ENCODE data around the gene ZBTB14.

ZBTB14 gene

DNA sequence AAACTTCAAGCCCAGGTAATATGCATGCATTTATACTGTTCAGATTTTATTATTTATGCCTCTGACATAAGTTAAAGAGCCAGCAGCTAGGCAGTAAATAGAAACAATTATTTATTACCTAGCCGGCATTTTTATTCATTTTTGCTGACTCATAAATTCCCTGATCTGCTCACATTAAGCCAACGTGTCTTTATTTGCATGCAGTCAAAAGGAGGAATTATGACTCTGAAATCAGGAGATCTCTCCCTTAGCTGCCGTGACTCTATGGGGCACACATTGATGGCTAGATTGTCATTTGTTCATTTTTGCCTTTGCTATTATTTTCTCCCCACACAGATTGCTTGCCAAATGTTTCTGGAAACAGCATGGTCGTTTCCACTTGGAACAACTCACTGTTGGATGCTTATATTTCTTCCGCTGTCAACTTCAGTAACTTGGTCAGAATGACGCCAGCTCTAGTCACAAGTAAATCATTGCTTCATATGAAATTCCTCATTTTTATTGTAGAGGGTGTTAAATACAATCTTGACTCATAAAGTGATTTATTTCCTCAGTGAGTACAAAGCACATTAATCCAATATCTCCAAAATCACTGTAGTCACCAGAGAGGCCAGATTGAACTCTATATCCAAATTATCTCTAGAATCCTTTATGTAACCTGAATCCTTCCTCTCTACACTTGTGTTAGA, 15.9 kb upstream of the ZBTB14 start:
- DNase-seq (ENCODE audit: low read depth), result no peak
- no peak overlapping the region for H3K4me3 ChIP-seq (ENCODE audit: low read depth, low read length)
- TF ChIP-seq CTCF (IDR thresholded peaks at IDR 0.05; ENCODE audit: low read depth, low read length, missing control alignments), result no peak
- in situ Hi-C loops (cut with HindIII; ENCODE audit: low sequenced_read_pairs), result no loop called here

- in situ Hi-C loops (cut with HindIII; ENCODE audit: low sequenced_read_pairs), result no loop called here
- no peak overlapping the region for H3K4me3 ChIP-seq (ENCODE audit: low read depth, low read length)
- DNase-seq (ENCODE audit: low read depth), result no peak
- TF ChIP-seq CTCF (IDR thresholded peaks at IDR 0.05; ENCODE audit: low read depth, low read length, missing control alignments), result no peak
These were observed 14.5 kb upstream of the ZBTB14 start for GRCh38 chr18:5309888-5310470.

GRCh38 chr18:5305835-5306234, 10.3 kb upstream of the ZBTB14 start:
- no peak overlapping the region for H3K4me3 ChIP-seq (ENCODE audit: low read depth, low read length)
- TF ChIP-seq CTCF (IDR thresholded peaks at IDR 0.05; ENCODE audit: low read depth, low read length, missing control alignments), result no peak
- no peak for DNase-seq (ENCODE audit: low read depth)
- in situ Hi-C loops (cut with HindIII; ENCODE audit: low sequenced_read_pairs), result no loop called here

DNA sequence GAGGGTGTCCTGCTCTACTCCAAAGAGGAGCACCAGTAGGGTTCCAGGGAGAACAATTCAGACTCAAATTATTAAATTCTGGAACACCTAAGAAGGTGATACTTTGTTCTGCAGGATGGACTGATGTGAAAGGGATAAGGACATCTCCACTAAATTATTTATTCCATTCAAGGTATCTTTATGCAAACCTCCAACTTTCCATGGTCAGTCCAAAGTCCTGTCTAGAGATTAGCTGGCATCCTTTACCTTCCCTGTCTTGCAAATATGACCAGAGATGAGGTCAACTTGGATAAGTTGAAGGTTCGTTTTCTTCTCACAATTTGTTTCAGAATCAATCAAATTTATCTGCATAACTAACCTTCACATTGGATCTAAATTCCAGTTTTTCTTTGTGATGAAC, 8.7 kb upstream of the ZBTB14 start:
- H3K4me3 ChIP-seq (ENCODE audit: low read depth, low read length), result no peak overlapping the region
- DNase-seq (ENCODE audit: low read depth), result no peak
- in situ Hi-C loops (cut with HindIII; ENCODE audit: low sequenced_read_pairs), result no loop called here
- no peak for TF ChIP-seq CTCF (IDR thresholded peaks at IDR 0.05; ENCODE audit: low read depth, low read length, missing control alignments)

GRCh38 chr18:5303636-5304035, 8.1 kb upstream of the ZBTB14 start:
- H3K4me3 ChIP-seq (ENCODE audit: low read depth, low read length), result no peak overlapping the region
- in situ Hi-C loops (cut with HindIII; ENCODE audit: low sequenced_read_pairs), result no loop called here
- no peak for TF ChIP-seq CTCF (IDR thresholded peaks at IDR 0.05; ENCODE audit: low read depth, low read length, missing control alignments)
- DNase-seq (ENCODE audit: low read depth), result no peak

- no peak overlapping the region for H3K4me3 ChIP-seq (ENCODE audit: low read depth, low read length)
- no peak for DNase-seq (ENCODE audit: low read depth)
- in situ Hi-C loops (cut with HindIII; ENCODE audit: low sequenced_read_pairs), result no loop called here
- no peak for TF ChIP-seq CTCF (IDR thresholded peaks at IDR 0.05; ENCODE audit: low read depth, low read length, missing control alignments)
These were observed 7.1 kb upstream of the ZBTB14 start for GRCh38 chr18:5302606-5303005.

Measured in astrocyte of the cerebellum (primary cell).